GM23338 (cell line): Measurements from ENCODE around the gene ERC2. TPM values are rescaled to one million over a fixed set of nuclear protein-coding genes. Genes with fewer than 3 reads are reported as not detected.

Experiments used
- ATAC-seq: fragments of 200-7000 bp; cut with Tn5 transposase; 3 replicates; pipeline ENCODE4 v1.9.1; 2020
- DNase-seq: peaks from one replicate; pipeline ENCODE4 v3.0.0-alpha.2; 2015; ENCODE audit warnings: low spot score
- H2AFZ ChIP-seq: fragments of 200-600 bp; sonication (generic); 2 replicates; pipeline ENCODE4 v1.8.0; 2016; ENCODE audit warnings: antibody characterized with exemption, mild to moderate bottlenecking, moderate library complexity
- H3F3A ChIP-seq: fragments of 200-600 bp; sonication (generic); replicated peaks from 2 replicates; pipeline ENCODE4 v1.8.0; 2017; ENCODE audit warnings: antibody characterized with exemption, mixed run types, low read depth
- H3K27ac ChIP-seq: fragments of 200-600 bp; sonication (generic); 2 replicates; pipeline ENCODE4 v1.6.1; 2016; ENCODE audit warnings: low read depth
- H3K27me3 ChIP-seq: fragments of 200-600 bp; sonication (generic); 2 replicates; pipeline ENCODE4 v1.8.0; 2016; ENCODE audit warnings: mild to moderate bottlenecking, mixed run types, moderate library complexity; ENCODE audit not compliant: insufficient read depth
- H3K36me3 ChIP-seq: fragments of 200-600 bp; sonication (generic); 2 replicates; pipeline ENCODE4 v1.8.0; 2016; ENCODE audit warnings: mild to moderate bottlenecking; ENCODE audit not compliant: insufficient read depth
- H3K4me1 ChIP-seq: fragments of 200-600 bp; sonication (generic); 2 replicates; pipeline ENCODE4 v1.8.0; 2016; ENCODE audit warnings: mild to moderate bottlenecking, moderate library complexity; ENCODE audit not compliant: insufficient read depth
- H3K4me2 ChIP-seq: fragments of 200-600 bp; sonication (generic); 2 replicates; pipeline ENCODE4 v1.7.1; 2017; ENCODE audit warnings: mixed run types
- H3K4me3 ChIP-seq: fragments of 200-600 bp; sonication (generic); 2 replicates; pipeline ENCODE4 v1.6.1; 2016; ENCODE audit warnings: mixed run types
- H3K79me2 ChIP-seq: fragments of 200-600 bp; sonication (generic); replicated peaks from 2 replicates; pipeline ENCODE4 v1.8.0; 2017; ENCODE audit warnings: mild to moderate bottlenecking; ENCODE audit not compliant: insufficient read depth
- H3K9me2 ChIP-seq: fragments of 200-600 bp; sonication (generic); 2 replicates; pipeline ENCODE4 v1.8.0; 2017; ENCODE audit not compliant: insufficient read depth
- H4K20me1 ChIP-seq: fragments of 200-600 bp; sonication (generic); replicated peaks from 2 replicates; pipeline ENCODE4 v1.8.0; 2017; ENCODE audit warnings: mild to moderate bottlenecking; ENCODE audit not compliant: insufficient read depth
- H3K27ac Mint-ChIP-seq: 2 replicates; pipeline ENCODE4 v1.8.0; 2020; ENCODE audit warnings: inconsistent platforms, mild to moderate bottlenecking, moderate library complexity, mixed read lengths
- H3K27me3 Mint-ChIP-seq: 3 replicates; pipeline ENCODE4 v1.8.0; 2022; ENCODE audit warnings: low read depth, mild to moderate bottlenecking, moderate library complexity, mixed read lengths, inconsistent platforms; ENCODE audit not compliant: insufficient read depth, poor library complexity
- H3K36me3 Mint-ChIP-seq: 3 replicates; pipeline ENCODE4 v1.8.0; 2021; ENCODE audit warnings: low read depth, mild to moderate bottlenecking, inconsistent platforms, moderate library complexity, mixed read lengths
- H3K4me1 Mint-ChIP-seq: 3 replicates; pipeline ENCODE4 v1.8.0; 2020; ENCODE audit warnings: mild to moderate bottlenecking, inconsistent platforms, mixed read lengths
- H3K4me3 Mint-ChIP-seq: 3 replicates; pipeline ENCODE4 v1.8.0; 2021; ENCODE audit warnings: moderate library complexity, mild to moderate bottlenecking, inconsistent platforms, mixed read lengths
- H3K9me3 Mint-ChIP-seq: 3 replicates; pipeline ENCODE4 v1.8.0; 2020; ENCODE audit warnings: moderate library complexity, mild to moderate bottlenecking, inconsistent platforms, mixed read lengths
- CREB1 ChIP-seq: fragments of 250-450 bp; sonication (Bioruptor Pico); IDR thresholded peaks from 2 replicates; pipeline ENCODE4 v1.5.0; 2020; ENCODE audit warnings: low read depth, mild to moderate bottlenecking, moderate library complexity
- EZH2 ChIP-seq: fragments of 200-600 bp; sonication (generic); IDR thresholded peaks from one replicate; pipeline ENCODE4 v1.8.0; 2017; ENCODE audit warnings: antibody characterized with exemption, mild to moderate bottlenecking, low read depth; ENCODE audit not compliant: unreplicated experiment
- EZH2phosphoT487 ChIP-seq: fragments of 200-600 bp; sonication (generic); IDR thresholded peaks from one replicate; pipeline ENCODE4 v1.8.1; 2018; ENCODE audit warnings: antibody characterized with exemption; ENCODE audit not compliant: unreplicated experiment
- JUNB ChIP-seq: IDR thresholded peaks from one replicate; pipeline ENCODE4 v1.6.1; 2016; ENCODE audit warnings: antibody characterized with exemption; ENCODE audit not compliant: unreplicated experiment
- NANOG ChIP-seq: IDR thresholded peaks from 2 replicates; pipeline ENCODE4 v1.6.1; 2016; ENCODE audit warnings: antibody characterized with exemption, borderline replicate concordance
- POLR2AphosphoS5 ChIP-seq: IDR thresholded peaks from 2 replicates; pipeline ENCODE4 v1.6.1; 2016; ENCODE audit warnings: antibody characterized with exemption, low read depth
- STAT1 ChIP-seq: IDR thresholded peaks from one replicate; pipeline ENCODE4 v1.6.1; 2016; ENCODE audit warnings: antibody characterized with exemption; ENCODE audit not compliant: unreplicated experiment
- ZNF114 ChIP-seq: fragments of 250-450 bp; sonication (Bioruptor Pico); IDR thresholded peaks from 2 replicates; pipeline ENCODE4 v1.5.0; 2020; ENCODE audit warnings: mild to moderate bottlenecking, moderate library complexity
- ZNF331 ChIP-seq: fragments of 250-450 bp; sonication (Bioruptor Pico); IDR thresholded peaks from 2 replicates; pipeline ENCODE4 v1.5.0; 2020; ENCODE audit warnings: low read depth, mild to moderate bottlenecking, moderate library complexity
- polyA plus RNA-seq: library from polyadenylated mRNA; unstranded; fragments of >200 nt; fragmentation: Nextera tagmentation; extraction: Ambion mirVana; gene quantifications from 2 replicates; pipeline ENCODE4 v1.2.1, GENCODE V29; 2016
- total RNA-seq: library from RNA; depleted of rRNA; stranded (reverse); fragments of >200 nt; shearing (Covaris generic); gene quantifications from 2 replicates; pipeline ENCODE4 v1.2.3, GENCODE V29; 2014
- TF ChIP-seq, protein P1 (sequence below): IDR thresholded peaks from 2 replicates; pipeline ENCODE4 v1.6.1; 2016; ENCODE audit warnings: antibody characterized with exemption
- TF ChIP-seq, protein P2 (sequence below), 2 experiments: fragments of 200-600 bp in 1 of 2; sonication (generic) in 1 of 2; conservative IDR thresholded peaks; 2 replicates each; pipeline versions ENCODE4 v1.5.1 to v1.6.1; 2016 to 2017; ENCODE audit warnings: antibody characterized with exemption in 2 of 2, low read depth in 2 of 2, mild to moderate bottlenecking in 2 of 2, moderate library complexity in 1 of 2
- TF ChIP-seq, protein P3 (sequence below): IDR thresholded peaks from one replicate; pipeline ENCODE4 v1.6.1; 2018; ENCODE audit warnings: antibody characterized with exemption; ENCODE audit not compliant: unreplicated experiment
- TF ChIP-seq, protein P4 (sequence below): fragments of 250-450 bp; sonication (Bioruptor Pico); IDR thresholded peaks from 2 replicates; pipeline ENCODE4 v1.5.0; 2020; ENCODE audit warnings: mild to moderate bottlenecking, moderate library complexity

ERC2 gene
- total and polyA plus RNA-seq, 2 experiments from 2014 or later = 11.8 to 13.7 TPM

DNA sequence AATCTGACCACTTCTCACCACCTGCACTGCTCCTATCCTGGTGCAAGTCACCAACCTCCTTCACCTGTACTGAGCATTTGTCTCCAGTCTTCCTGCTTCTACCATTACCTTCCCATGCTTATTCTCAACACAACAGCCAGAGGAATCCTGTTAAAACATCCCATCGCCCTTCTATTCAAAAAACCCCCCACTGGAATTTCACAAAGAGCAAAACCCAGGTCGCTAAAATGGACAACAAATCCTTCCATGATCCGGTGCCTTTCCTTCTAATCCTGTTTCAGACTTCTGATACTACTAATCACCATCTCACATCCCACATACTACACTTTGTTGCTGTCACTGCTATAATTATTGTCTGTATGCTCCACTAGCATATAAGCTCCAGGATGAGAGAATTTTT is 85.2 kb downstream of the ERC2 start:
- Histone ChIP-seq H3K4me3 (no peak overlapping the region), H4K20me1 (no peaks in the 10 kb centered on the region; the same call in 1 of the 2 replicates), H3K4me1 (no peaks in the 10 kb centered on the region), H2AFZ (no peak overlapping the region), H3K4me2 (no peak overlapping the region), H3K79me2 (no peaks in the 10 kb centered on the region), H3K27me3 (no peaks in the 10 kb centered on the region), H3K27ac (no peak overlapping the region), H3F3A (no peaks in the 10 kb centered on the region), H3K9me2 (peaks cover 6% of the 10 kb centered on the region; the same call in 1 of the 2 replicates), H3K36me3 (no peaks in the 10 kb centered on the region)
- ATAC-seq (no peak), DNase-seq (no peak)
- TF ChIP-seq STAT1 = no peak
- TF ChIP-seq, protein P1, sequence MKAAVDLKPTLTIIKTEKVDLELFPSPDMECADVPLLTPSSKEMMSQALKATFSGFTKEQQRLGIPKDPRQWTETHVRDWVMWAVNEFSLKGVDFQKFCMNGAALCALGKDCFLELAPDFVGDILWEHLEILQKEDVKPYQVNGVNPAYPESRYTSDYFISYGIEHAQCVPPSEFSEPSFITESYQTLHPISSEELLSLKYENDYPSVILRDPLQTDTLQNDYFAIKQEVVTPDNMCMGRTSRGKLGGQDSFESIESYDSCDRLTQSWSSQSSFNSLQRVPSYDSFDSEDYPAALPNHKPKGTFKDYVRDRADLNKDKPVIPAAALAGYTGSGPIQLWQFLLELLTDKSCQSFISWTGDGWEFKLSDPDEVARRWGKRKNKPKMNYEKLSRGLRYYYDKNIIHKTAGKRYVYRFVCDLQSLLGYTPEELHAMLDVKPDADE = no peak
- no peak for TF ChIP-seq EZH2phosphoT487
- no peak for TF ChIP-seq ZNF114
- TF ChIP-seq, protein P2, sequence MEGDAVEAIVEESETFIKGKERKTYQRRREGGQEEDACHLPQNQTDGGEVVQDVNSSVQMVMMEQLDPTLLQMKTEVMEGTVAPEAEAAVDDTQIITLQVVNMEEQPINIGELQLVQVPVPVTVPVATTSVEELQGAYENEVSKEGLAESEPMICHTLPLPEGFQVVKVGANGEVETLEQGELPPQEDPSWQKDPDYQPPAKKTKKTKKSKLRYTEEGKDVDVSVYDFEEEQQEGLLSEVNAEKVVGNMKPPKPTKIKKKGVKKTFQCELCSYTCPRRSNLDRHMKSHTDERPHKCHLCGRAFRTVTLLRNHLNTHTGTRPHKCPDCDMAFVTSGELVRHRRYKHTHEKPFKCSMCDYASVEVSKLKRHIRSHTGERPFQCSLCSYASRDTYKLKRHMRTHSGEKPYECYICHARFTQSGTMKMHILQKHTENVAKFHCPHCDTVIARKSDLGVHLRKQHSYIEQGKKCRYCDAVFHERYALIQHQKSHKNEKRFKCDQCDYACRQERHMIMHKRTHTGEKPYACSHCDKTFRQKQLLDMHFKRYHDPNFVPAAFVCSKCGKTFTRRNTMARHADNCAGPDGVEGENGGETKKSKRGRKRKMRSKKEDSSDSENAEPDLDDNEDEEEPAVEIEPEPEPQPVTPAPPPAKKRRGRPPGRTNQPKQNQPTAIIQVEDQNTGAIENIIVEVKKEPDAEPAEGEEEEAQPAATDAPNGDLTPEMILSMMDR (conservative IDR thresholded peaks at IDR 0.05; ENCODE audit: low read depth in 2 of 2) = no peak
- TF ChIP-seq NANOG = no peak
- no peak for TF ChIP-seq CREB1 (CRISPR knock-in tag)
- TF ChIP-seq, protein P3, sequence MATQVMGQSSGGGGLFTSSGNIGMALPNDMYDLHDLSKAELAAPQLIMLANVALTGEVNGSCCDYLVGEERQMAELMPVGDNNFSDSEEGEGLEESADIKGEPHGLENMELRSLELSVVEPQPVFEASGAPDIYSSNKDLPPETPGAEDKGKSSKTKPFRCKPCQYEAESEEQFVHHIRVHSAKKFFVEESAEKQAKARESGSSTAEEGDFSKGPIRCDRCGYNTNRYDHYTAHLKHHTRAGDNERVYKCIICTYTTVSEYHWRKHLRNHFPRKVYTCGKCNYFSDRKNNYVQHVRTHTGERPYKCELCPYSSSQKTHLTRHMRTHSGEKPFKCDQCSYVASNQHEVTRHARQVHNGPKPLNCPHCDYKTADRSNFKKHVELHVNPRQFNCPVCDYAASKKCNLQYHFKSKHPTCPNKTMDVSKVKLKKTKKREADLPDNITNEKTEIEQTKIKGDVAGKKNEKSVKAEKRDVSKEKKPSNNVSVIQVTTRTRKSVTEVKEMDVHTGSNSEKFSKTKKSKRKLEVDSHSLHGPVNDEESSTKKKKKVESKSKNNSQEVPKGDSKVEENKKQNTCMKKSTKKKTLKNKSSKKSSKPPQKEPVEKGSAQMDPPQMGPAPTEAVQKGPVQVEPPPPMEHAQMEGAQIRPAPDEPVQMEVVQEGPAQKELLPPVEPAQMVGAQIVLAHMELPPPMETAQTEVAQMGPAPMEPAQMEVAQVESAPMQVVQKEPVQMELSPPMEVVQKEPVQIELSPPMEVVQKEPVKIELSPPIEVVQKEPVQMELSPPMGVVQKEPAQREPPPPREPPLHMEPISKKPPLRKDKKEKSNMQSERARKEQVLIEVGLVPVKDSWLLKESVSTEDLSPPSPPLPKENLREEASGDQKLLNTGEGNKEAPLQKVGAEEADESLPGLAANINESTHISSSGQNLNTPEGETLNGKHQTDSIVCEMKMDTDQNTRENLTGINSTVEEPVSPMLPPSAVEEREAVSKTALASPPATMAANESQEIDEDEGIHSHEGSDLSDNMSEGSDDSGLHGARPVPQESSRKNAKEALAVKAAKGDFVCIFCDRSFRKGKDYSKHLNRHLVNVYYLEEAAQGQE = no peak
- no peak for TF ChIP-seq ZNF331
- no peak for TF ChIP-seq POLR2AphosphoS5
- TF ChIP-seq EZH2 = no peak
- no peak for TF ChIP-seq JUNB
- TF ChIP-seq, protein P4, sequence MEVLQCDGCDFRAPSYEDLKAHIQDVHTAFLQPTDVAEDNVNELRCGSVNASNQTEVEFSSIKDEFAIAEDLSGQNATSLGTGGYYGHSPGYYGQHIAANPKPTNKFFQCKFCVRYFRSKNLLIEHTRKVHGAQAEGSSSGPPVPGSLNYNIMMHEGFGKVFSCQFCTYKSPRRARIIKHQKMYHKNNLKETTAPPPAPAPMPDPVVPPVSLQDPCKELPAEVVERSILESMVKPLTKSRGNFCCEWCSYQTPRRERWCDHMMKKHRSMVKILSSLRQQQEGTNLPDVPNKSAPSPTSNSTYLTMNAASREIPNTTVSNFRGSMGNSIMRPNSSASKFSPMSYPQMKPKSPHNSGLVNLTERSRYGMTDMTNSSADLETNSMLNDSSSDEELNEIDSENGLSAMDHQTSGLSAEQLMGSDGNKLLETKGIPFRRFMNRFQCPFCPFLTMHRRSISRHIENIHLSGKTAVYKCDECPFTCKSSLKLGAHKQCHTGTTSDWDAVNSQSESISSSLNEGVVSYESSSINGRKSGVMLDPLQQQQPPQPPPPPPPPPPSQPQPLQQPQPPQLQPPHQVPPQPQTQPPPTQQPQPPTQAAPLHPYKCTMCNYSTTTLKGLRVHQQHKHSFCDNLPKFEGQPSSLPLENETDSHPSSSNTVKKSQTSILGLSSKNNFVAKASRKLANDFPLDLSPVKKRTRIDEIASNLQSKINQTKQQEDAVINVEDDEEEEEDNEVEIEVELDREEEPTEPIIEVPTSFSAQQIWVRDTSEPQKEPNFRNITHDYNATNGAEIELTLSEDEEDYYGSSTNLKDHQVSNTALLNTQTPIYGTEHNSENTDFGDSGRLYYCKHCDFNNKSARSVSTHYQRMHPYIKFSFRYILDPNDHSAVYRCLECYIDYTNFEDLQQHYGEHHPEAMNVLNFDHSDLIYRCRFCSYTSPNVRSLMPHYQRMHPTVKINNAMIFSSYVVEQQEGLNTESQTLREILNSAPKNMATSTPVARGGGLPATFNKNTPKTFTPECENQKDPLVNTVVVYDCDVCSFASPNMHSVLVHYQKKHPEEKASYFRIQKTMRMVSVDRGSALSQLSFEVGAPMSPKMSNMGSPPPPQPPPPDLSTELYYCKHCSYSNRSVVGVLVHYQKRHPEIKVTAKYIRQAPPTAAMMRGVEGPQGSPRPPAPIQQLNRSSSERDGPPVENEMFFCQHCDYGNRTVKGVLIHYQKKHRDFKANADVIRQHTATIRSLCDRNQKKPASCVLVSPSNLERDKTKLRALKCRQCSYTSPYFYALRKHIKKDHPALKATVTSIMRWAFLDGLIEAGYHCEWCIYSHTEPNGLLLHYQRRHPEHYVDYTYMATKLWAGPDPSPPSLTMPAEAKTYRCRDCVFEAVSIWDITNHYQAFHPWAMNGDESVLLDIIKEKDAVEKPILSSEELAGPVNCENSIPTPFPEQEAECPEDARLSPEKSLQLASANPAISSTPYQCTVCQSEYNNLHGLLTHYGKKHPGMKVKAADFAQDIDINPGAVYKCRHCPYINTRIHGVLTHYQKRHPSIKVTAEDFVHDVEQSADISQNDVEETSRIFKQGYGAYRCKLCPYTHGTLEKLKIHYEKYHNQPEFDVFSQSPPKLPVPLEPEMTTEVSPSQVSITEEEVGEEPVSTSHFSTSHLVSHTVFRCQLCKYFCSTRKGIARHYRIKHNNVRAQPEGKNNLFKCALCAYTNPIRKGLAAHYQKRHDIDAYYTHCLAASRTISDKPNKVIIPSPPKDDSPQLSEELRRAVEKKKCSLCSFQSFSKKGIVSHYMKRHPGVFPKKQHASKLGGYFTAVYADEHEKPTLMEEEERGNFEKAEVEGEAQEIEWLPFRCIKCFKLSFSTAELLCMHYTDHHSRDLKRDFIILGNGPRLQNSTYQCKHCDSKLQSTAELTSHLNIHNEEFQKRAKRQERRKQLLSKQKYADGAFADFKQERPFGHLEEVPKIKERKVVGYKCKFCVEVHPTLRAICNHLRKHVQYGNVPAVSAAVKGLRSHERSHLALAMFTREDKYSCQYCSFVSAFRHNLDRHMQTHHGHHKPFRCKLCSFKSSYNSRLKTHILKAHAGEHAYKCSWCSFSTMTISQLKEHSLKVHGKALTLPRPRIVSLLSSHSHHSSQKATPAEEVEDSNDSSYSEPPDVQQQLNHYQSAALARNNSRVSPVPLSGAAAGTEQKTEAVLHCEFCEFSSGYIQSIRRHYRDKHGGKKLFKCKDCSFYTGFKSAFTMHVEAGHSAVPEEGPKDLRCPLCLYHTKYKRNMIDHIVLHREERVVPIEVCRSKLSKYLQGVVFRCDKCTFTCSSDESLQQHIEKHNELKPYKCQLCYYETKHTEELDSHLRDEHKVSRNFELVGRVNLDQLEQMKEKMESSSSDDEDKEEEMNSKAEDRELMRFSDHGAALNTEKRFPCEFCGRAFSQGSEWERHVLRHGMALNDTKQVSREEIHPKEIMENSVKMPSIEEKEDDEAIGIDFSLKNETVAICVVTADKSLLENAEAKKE (CRISPR knock-in tag) = no peak
- Mint-ChIP-seq H3K4me3 (no peak overlapping the region), H3K36me3 (no peaks in the 10 kb centered on the region), H3K4me1 (no peaks in the 10 kb centered on the region), H3K9me3 (no peaks in the 10 kb centered on the region), H3K27ac (no peak overlapping the region), H3K27me3 (no peaks in the 10 kb centered on the region)
